Endothelial cell of umbilical vein (primary cell): Measurements from ENCODE around the gene LIMD2. TPM values are rescaled to one million over a fixed set of nuclear protein-coding genes. Genes with fewer than 3 reads are reported as not detected.

Experiments
- BruUV-seq: library from RNA; stranded (reverse); fragments of 400-500 nt; replicated peaks from 2 replicates; lab custom pipeline; 2021; lab: Mats Ljungman, UMichigan
- CTCF ChIA-PET: fragments of 300-600, 350-600 bp; sonication (Branson Sonifier 250); formaldehyde crosslinking; loops from one replicate; lab custom pipeline; 2021; ENCODE audit warnings: antibody characterized with exemption, inconsistent platforms; lab: Charles Lee
- POLR2A ChIA-PET: fragments of 300-600, 350-600 bp; sonication (Branson Sonifier 250); formaldehyde crosslinking; loops from one replicate; lab custom pipeline; 2021; ENCODE audit warnings: antibody characterized with exemption, inconsistent platforms; lab: Charles Lee
- DNase-seq: peaks from one replicate; pipeline ENCODE4 v3.0.0-alpha.2; 2011; ENCODE audit warnings: low read depth, low spot score
- FAIRE-seq: peaks from 2 replicates; lab custom pipeline; 2011; peaks lifted over from hg19 to GRCh38; lab: Jason Lieb, UNC
- H2AFZ ChIP-seq: 2 replicates; pipeline ENCODE4 v1.6.0; 2012; ENCODE audit warnings: low read depth, low read length, control low read depth, inconsistent platforms
- H3K27ac ChIP-seq: 2 replicates; pipeline ENCODE4 v1.5.1; 2011; ENCODE audit warnings: low read depth, mild to moderate bottlenecking, control low read depth, low read length, moderate library complexity; ENCODE audit not compliant: insufficient read depth
- H3K27me3 ChIP-seq, 2 experiments: 2 replicates each; pipeline versions ENCODE4 v1.6.0 to v1.6.1; 2011; ENCODE audit warnings: low read length in 2 of 2, mixed read lengths in 1 of 2; ENCODE audit not compliant: control insufficient read depth in 2 of 2, insufficient read depth in 2 of 2
- H3K36me3 ChIP-seq, 2 experiments: 2 replicates in 1 of 2; 3 replicates in 1 of 2; pipeline ENCODE4 v1.5.1; 2011; ENCODE audit warnings: low read length in 2 of 2, mild to moderate bottlenecking in 1 of 2, moderate library complexity in 1 of 2; ENCODE audit not compliant: control insufficient read depth in 2 of 2, insufficient read depth in 2 of 2; ENCODE audit errors: extremely low read depth in 1 of 2
- H3K4me1 ChIP-seq: 3 replicates; pipeline ENCODE4 v1.5.1; 2011; ENCODE audit warnings: mild to moderate bottlenecking, low read length; ENCODE audit not compliant: control insufficient read depth, insufficient read depth; ENCODE audit errors: extremely low read depth
- H3K4me2 ChIP-seq: 2 replicates; pipeline ENCODE4 v1.6.1; 2011; ENCODE audit warnings: low read length, control low read depth, mixed read lengths; ENCODE audit not compliant: insufficient read depth
- H3K4me3 ChIP-seq, 3 experiments: fragments of 200-600 bp in 1 of 3; sonication (generic), shearing (Covaris generic) in 1 of 3; replicated peaks in 1 of 3; 2 replicates each; pipeline ENCODE4 v1.5.1; 2011 to 2016; ENCODE audit warnings: control low read depth in 3 of 3, low read length in 3 of 3, mild to moderate bottlenecking in 2 of 3, inconsistent platforms in 1 of 3, low read depth in 1 of 3, moderate library complexity in 1 of 3; ENCODE audit not compliant: insufficient read depth in 1 of 3
- H3K79me2 ChIP-seq: 2 replicates; pipeline ENCODE4 v1.6.0; 2012; ENCODE audit warnings: low read length, inconsistent platforms; ENCODE audit not compliant: control insufficient read depth, insufficient read depth
- H3K9ac ChIP-seq: replicated peaks from 2 replicates; pipeline ENCODE3; 2011; ENCODE audit warnings: low read length, control low read depth; ENCODE audit not compliant: insufficient read depth; ENCODE audit errors: extremely low read depth
- H3K9me1 ChIP-seq: replicated peaks from 3 replicates; pipeline ENCODE4 v1.6.0; 2011; ENCODE audit warnings: mild to moderate bottlenecking, low read length; ENCODE audit not compliant: control insufficient read depth, insufficient read depth; ENCODE audit errors: extremely low read depth
- H3K9me3 ChIP-seq: replicated peaks from 2 replicates; pipeline ENCODE4 v1.5.1; 2012; ENCODE audit warnings: low read length, inconsistent platforms; ENCODE audit not compliant: control insufficient read depth, insufficient read depth
- H4K20me1 ChIP-seq: replicated peaks from 2 replicates; pipeline ENCODE3; 2011; ENCODE audit warnings: mild to moderate bottlenecking, low read length; ENCODE audit not compliant: control insufficient read depth, insufficient read depth; ENCODE audit errors: extremely low read depth
- CTCF ChIP-seq, 2 donors: IDR thresholded peaks; 1 replicate in 1 of 2; 2 replicates in 1 of 2; pipeline ENCODE4 v1.5.1; 2011; ENCODE audit warnings: low read length in 2 of 2, mild to moderate bottlenecking in 2 of 2, moderate library complexity in 2 of 2, control low read depth in 1 of 2, inconsistent platforms in 1 of 2, low read depth in 1 of 2; ENCODE audit not compliant: insufficient read depth in 1 of 2; ENCODE audit errors: extremely low read depth in 1 of 2
- EZH2 ChIP-seq: IDR thresholded peaks from 2 replicates; pipeline ENCODE4 v1.6.1; 2012; ENCODE audit warnings: borderline replicate concordance, low read depth, mild to moderate bottlenecking, moderate library complexity, low read length, inconsistent platforms; ENCODE audit not compliant: severe bottlenecking
- FOS ChIP-seq: IDR thresholded peaks from 2 replicates; pipeline ENCODE4 v1.6.1; 2011; ENCODE audit warnings: mild to moderate bottlenecking, low read length, moderate library complexity, borderline replicate concordance; ENCODE audit not compliant: insufficient read depth
- GATA2 ChIP-seq: IDR thresholded peaks from 2 replicates; pipeline ENCODE4 v1.7.0; 2011; ENCODE audit warnings: low read depth, mild to moderate bottlenecking, moderate library complexity, mixed read lengths, low read length; ENCODE audit not compliant: insufficient read length, insufficient read depth
- JUN ChIP-seq: IDR thresholded peaks from 2 replicates; pipeline ENCODE4 v1.6.1; 2011; ENCODE audit warnings: borderline replicate concordance, low read depth; ENCODE audit not compliant: insufficient read length, insufficient read depth
- MAX ChIP-seq: IDR thresholded peaks from 2 replicates; pipeline ENCODE4 v1.6.1; 2011; ENCODE audit not compliant: insufficient read depth, insufficient read length
- MYC ChIP-seq: IDR thresholded peaks from one replicate; pipeline ENCODE4 v1.6.1; 2011; ENCODE audit warnings: mild to moderate bottlenecking, low read depth, low read length
- POLR2A ChIP-seq: IDR thresholded peaks from 2 replicates; pipeline ENCODE4 v1.6.1; 2012; ENCODE audit warnings: low read depth, mild to moderate bottlenecking, control low read depth, low read length
- POLR2AphosphoS5 ChIP-seq: IDR thresholded peaks from 2 replicates; pipeline ENCODE4 v1.6.1; 2012; ENCODE audit warnings: low read depth, mild to moderate bottlenecking, control low read depth, low read length, moderate library complexity; ENCODE audit not compliant: insufficient read depth
- dilution Hi-C: fragments of 300-500 bp; cut with MboI; formaldehyde crosslinking; loops from one replicate; pipeline ENCODE4 v1.15.0; 2019; ENCODE audit warnings: low sequenced_read_pairs; ENCODE audit not compliant: extremely low pct_ligation_motif_present
- intact Hi-C: fragments of 100-400 bp; cut with micrococcal nuclease; formaldehyde crosslinking; loops from one replicate; pipeline ENCODE4 v1.10.0; 2022
- polyA plus RNA-seq, 4 experiments: library from polyadenylated mRNA; depleted of rRNA in 3 of 4; stranded (reverse) in 3 of 4; unstranded in 1 of 4; fragments of >200 nt; gene quantifications; 2 replicates each; pipeline versions ENCODE4 v1.2.1 to v1.2.3, GENCODE V29; 2011 to 2012; ENCODE audit warnings: missing spikeins in 1 of 4
- total RNA-seq: library from RNA; stranded (reverse); gene quantifications from 2 replicates; pipeline ENCODE4 v1.2.3, GENCODE V29; 2021

LIMD2 gene
- total and polyA plus RNA-seq, 2 donors (not counting 3 experiments of a cell fraction or from before 2014, with no cell fraction given), result 69.0 to 83.9 TPM

GRCh38 chr17:63696381-63696961, 3.5 kb downstream of the LIMD2 start:
- peaks cover 5% of the 10 kb centered on the region for H3K79me2 ChIP-seq
- peaks cover 0 to 30% of the 10 kb centered on the region in 2 experiments for H3K36me3 ChIP-seq
- CTCF ChIA-PET, result interaction anchor here (0.9 to 6.6 kb wide), 10 partner anchors 9 to 271 kb away, joined by 3 to 36 read pairs (median 5); no protein-coding TSS in a partner anchor
- H3K9me3 ChIP-seq, result no peaks in the 10 kb centered on the region
- H3K4me1 ChIP-seq, result peaks cover 18% of the 10 kb centered on the region
- BruUV-seq, result no TSS peak
- intact Hi-C loops, result loop anchor here (1.0 kb wide), 1 partner anchor 271 kb away; no protein-coding TSS in a partner anchor
- no peaks in the 10 kb centered on the region for H4K20me1 ChIP-seq
- dilution Hi-C loops, result no loop called here
- FAIRE-seq (peak; percentile 69), DNase-seq (peak; percentile 61)
- H3K27ac ChIP-seq, result no peak overlapping the region
- no peak overlapping the region for H2AFZ ChIP-seq
- POLR2A ChIA-PET, result no interaction called here
- TF ChIP-seq POLR2A (peak; percentile 31), EZH2 (no peak), JUN (no peak), MYC (no peak), CTCF (IDR thresholded peaks at IDR 0.05; ENCODE audit: extremely low read depth in 1 of 2, insufficient read depth in 1 of 2, low read depth in 1 of 2, low read length in 2 of 2) (peak; percentile 49 to 69), MAX (no peak), POLR2AphosphoS5 (peak; percentile 16), FOS (no peak), GATA2 (no peak)
- H3K4me2 ChIP-seq, result no peak overlapping the region
- no peak overlapping the region for H3K9ac ChIP-seq
- no peak overlapping the region for H3K4me3 ChIP-seq
- H3K27me3 ChIP-seq, result no peaks in the 10 kb centered on the region
- no peaks in the 10 kb centered on the region for H3K9me1 ChIP-seq
